HCT116 (cell line): ENCODE measurements around the gene CSNK2A1. TPM values are rescaled to one million over a fixed set of nuclear protein-coding genes. Genes with fewer than 3 reads are reported as not detected.

ENCODE experiments used
- ATAC-seq: fragments of 200-7000 bp; cut with Tn5 transposase; 2 replicates; pipeline ENCODE4 v1.9.1; 2020; ENCODE audit warnings: mild to moderate bottlenecking, moderate library complexity
- BruUV-seq: library from RNA; stranded (reverse); fragments of 400-500 nt; replicated peaks from 2 replicates; lab custom pipeline; 2021; lab: Mats Ljungman, UMichigan
- CTCF ChIA-PET: fragments of 300-600 bp; sonication (Branson Sonifier 250); formaldehyde crosslinking; loops from one replicate; lab custom pipeline; 2021; ENCODE audit warnings: antibody characterized with exemption; lab: Charles Lee
- POLR2A ChIA-PET: fragments of 300-600, 350-600 bp; sonication (Branson Sonifier 250); formaldehyde crosslinking; loops from one replicate; lab custom pipeline; 2021; ENCODE audit warnings: antibody characterized with exemption; lab: Charles Lee
- RAD21 ChIA-PET, 2 experiments: fragments of 300-600 bp; sonication (Branson Sonifier 250); formaldehyde crosslinking; loops; one replicate each; lab custom pipeline; 2023; ENCODE audit warnings: low total read pairs in 2 of 2; ENCODE audit not compliant: uncharacterized antibody in 2 of 2, unreplicated experiment in 2 of 2, low non-redundant PET in 1 of 2; lab: Charles Lee
- DNase-seq: peaks from one replicate; pipeline ENCODE4 v3.0.0-alpha.2; 2010; ENCODE audit warnings: low read depth, low spot score
- H2AFZ ChIP-seq: fragments of 200-600 bp; shearing (Covaris generic), sonication (generic); 2 replicates; pipeline ENCODE4 v1.6.1; 2017; ENCODE audit warnings: low read depth, mixed run types, mixed read lengths, antibody characterized with exemption, low read length; ENCODE audit not compliant: poor library complexity, severe bottlenecking
- H3K27ac ChIP-seq: 2 replicates; pipeline ENCODE4 v1.5.1; 2012; ENCODE audit warnings: low read depth, low read length
- H3K27me3 ChIP-seq: fragments of 200-600 bp; sonication (generic); 2 replicates; pipeline ENCODE4 v1.6.1; 2016; ENCODE audit warnings: mixed run types, low read length, mixed read lengths; ENCODE audit not compliant: insufficient read depth
- H3K36me3 ChIP-seq, 2 experiments: fragments of 200-500 bp in 1 of 2; fragments of 200-600 bp in 1 of 2; sonication (Bioruptor generic) in 1 of 2; sonication (generic) in 1 of 2; 2 replicates each; pipeline versions ENCODE4 v1.5.1 to v1.6.1; 2014 to 2016; ENCODE audit warnings: low read length in 2 of 2, inconsistent platforms in 1 of 2, mixed read lengths in 1 of 2, mixed run types in 1 of 2; ENCODE audit not compliant: insufficient read depth in 2 of 2, control insufficient read depth in 1 of 2
- H3K4me1 ChIP-seq, 2 experiments: fragments of 200-600 bp in 1 of 2; sonication (generic) in 1 of 2; 2 replicates each; pipeline versions ENCODE4 v1.5.1 to v1.6.1; 2012 to 2017; ENCODE audit warnings: low read length in 2 of 2, inconsistent platforms in 1 of 2, mild to moderate bottlenecking in 1 of 2, mixed read lengths in 1 of 2, mixed run types in 1 of 2, moderate library complexity in 1 of 2; ENCODE audit not compliant: insufficient read depth in 2 of 2, control insufficient read depth in 1 of 2
- H3K4me2 ChIP-seq: fragments of 200-600 bp; sonication (generic); 2 replicates; pipeline ENCODE4 v1.6.1; 2017; ENCODE audit warnings: mixed run types, low read length, mixed read lengths
- H3K4me3 ChIP-seq, 2 experiments: fragments of 200-600 bp in 1 of 2; sonication (generic) in 1 of 2; replicated peaks in 1 of 2; 2 replicates each; pipeline ENCODE4 v1.5.1; 2011 to 2016; ENCODE audit warnings: low read length in 2 of 2, control low read depth in 1 of 2, low read depth in 1 of 2, mild to moderate bottlenecking in 1 of 2, mixed read lengths in 1 of 2, mixed run types in 1 of 2
- H3K79me2 ChIP-seq: fragments of 200-600 bp; sonication (generic); 2 replicates; pipeline ENCODE4 v1.6.1; 2017; ENCODE audit warnings: mild to moderate bottlenecking, mixed run types, low read length, moderate library complexity, mixed read lengths; ENCODE audit not compliant: insufficient read depth
- H3K9ac ChIP-seq: fragments of 200-600 bp; sonication (generic); 2 replicates; pipeline ENCODE4 v1.6.1; 2016; ENCODE audit warnings: low read length, mixed read lengths
- H3K9me2 ChIP-seq: fragments of 200-600 bp; sonication (generic), shearing (Covaris generic); 2 replicates; pipeline ENCODE4 v1.6.1; 2017; ENCODE audit warnings: mixed run types, mild to moderate bottlenecking, moderate library complexity; ENCODE audit not compliant: insufficient read depth
- H3K9me3 ChIP-seq, 2 experiments: fragments of 200-500 bp in 1 of 2; fragments of 200-600 bp in 1 of 2; sonication (Bioruptor generic) in 1 of 2; sonication (generic) in 1 of 2; 2 replicates each; pipeline ENCODE4 v1.6.1; 2014 to 2017; ENCODE audit warnings: low read length in 2 of 2, mixed read lengths in 2 of 2, inconsistent platforms in 1 of 2, low read depth in 1 of 2, mild to moderate bottlenecking in 1 of 2, mixed run types in 1 of 2, moderate library complexity in 1 of 2; ENCODE audit not compliant: control insufficient read depth in 1 of 2, insufficient read depth in 1 of 2
- H4K20me1 ChIP-seq: fragments of 200-600 bp; sonication (generic), shearing (Covaris generic); 2 replicates; pipeline ENCODE4 v1.6.1; 2017; ENCODE audit warnings: mixed run types, mild to moderate bottlenecking, moderate library complexity; ENCODE audit not compliant: insufficient read depth
- ELF1 ChIP-seq: IDR thresholded peaks from 2 replicates; pipeline ENCODE4 v1.6.1; 2012; ENCODE audit warnings: low read depth, borderline replicate concordance
- EZH2phosphoT487 ChIP-seq: fragments of 200-600 bp; IDR thresholded peaks from 2 replicates; pipeline ENCODE4 v1.6.1; 2018; ENCODE audit warnings: antibody characterized with exemption, borderline replicate concordance
- JUND ChIP-seq: IDR thresholded peaks from 2 replicates; pipeline ENCODE4 v1.6.1; 2012
- POLR2A ChIP-seq: IDR thresholded peaks from 2 replicates; pipeline ENCODE4 v1.7.0; 2011; ENCODE audit warnings: borderline replicate concordance; ENCODE audit not compliant: insufficient read depth, insufficient read length; ENCODE audit errors: extremely low read depth
- POLR2AphosphoS5 ChIP-seq: IDR thresholded peaks from 2 replicates; pipeline ENCODE4 v1.6.1; 2011; ENCODE audit warnings: mild to moderate bottlenecking, low read depth, low read length, moderate library complexity
- SP1 ChIP-seq: IDR thresholded peaks from 2 replicates; pipeline ENCODE4 v1.6.1; 2012; ENCODE audit warnings: low read depth
- SRF ChIP-seq: IDR thresholded peaks from 2 replicates; pipeline ENCODE4 v1.6.1; 2012; ENCODE audit warnings: low read depth
- TCF7L2 ChIP-seq: IDR thresholded peaks from 2 replicates; pipeline ENCODE4 v1.7.0; 2011; ENCODE audit warnings: borderline replicate concordance, inconsistent platforms; ENCODE audit not compliant: insufficient read depth, insufficient read length; ENCODE audit errors: extremely low read depth
- YY1 ChIP-seq: IDR thresholded peaks from 2 replicates; pipeline ENCODE4 v1.6.1; 2011; ENCODE audit warnings: low read length, low read depth, moderate library complexity, mild to moderate bottlenecking; ENCODE audit not compliant: insufficient replicate concordance; ENCODE audit errors: extremely low read depth
- ZFX ChIP-seq: fragments of 450-650 bp; IDR thresholded peaks from 2 replicates; pipeline ENCODE4 v1.6.1; 2017
- ZNF274 ChIP-seq: fragments of 200-500 bp; sonication (Bioruptor generic); IDR thresholded peaks from 2 replicates; pipeline ENCODE4 v1.6.1; 2014; ENCODE audit warnings: mild to moderate bottlenecking, low read depth, low read length, inconsistent platforms
- intact Hi-C: fragments of 100-400 bp; cut with micrococcal nuclease; formaldehyde crosslinking; loops from 2 replicates; pipeline ENCODE4 v1.10.0; 2022
- total RNA-seq: library from RNA; stranded (reverse); gene quantifications from one replicate; pipeline ENCODE4 v1.2.1, GENCODE V29; 2021; ENCODE audit not compliant: unreplicated experiment
- TF ChIP-seq, protein P1 (sequence below), 3 experiments: fragments of 200-600 bp in 1 of 3; sonication (generic) in 1 of 3; IDR thresholded peaks in 2 of 3; conservative IDR thresholded peaks in 1 of 3; 2 replicates each; pipeline ENCODE4 v1.5.1; 2012 to 2017; ENCODE audit warnings: low read depth in 2 of 3, low read length in 2 of 3, antibody characterized with exemption in 1 of 3, borderline replicate concordance in 1 of 3, control low read depth in 1 of 3, mild to moderate bottlenecking in 1 of 3, mixed read lengths in 1 of 3, mixed run types in 1 of 3, moderate library complexity in 1 of 3; ENCODE audit not compliant: insufficient read depth in 1 of 3

CSNK2A1 gene
- total RNA-seq, 1 experiment from 2014 or later: 284 TPM

DNA sequence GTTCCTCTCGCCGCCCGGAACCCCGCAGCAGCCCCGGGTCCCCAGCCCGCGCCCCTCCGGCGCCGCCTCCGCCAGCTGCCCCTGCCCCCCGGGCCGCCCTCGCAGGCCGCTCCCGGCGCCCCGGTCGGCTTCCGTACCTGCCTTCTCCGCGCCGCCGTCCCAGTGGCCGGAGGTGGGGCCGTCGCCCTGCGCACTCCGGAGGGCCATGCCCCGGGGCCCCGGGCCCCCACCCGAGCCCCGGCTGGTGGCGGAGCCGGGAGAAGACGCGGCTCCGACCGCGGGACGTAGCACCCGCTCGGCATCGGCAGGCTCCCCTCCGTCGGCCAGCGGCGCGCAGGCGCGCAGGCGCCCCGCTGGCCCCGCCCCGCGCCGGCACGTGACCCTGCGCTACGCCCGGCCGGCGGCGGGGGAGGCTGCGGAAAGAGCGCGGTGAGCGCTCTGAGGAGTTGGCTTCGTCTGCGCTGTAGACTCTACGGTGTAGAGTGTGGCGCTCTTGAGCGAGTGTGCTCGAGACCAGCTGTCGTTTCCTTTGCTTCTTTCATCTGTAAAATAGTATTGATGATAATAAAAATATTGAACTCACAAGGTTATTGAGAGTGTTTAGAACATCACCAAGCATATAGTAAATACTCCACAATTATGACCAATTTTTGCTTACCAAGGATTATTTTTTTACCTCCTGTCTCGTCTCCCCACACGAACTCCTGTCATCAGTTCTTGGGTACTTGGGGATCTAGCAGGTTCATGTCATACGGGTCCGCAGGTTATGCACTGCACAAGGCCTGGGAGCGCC lies 81.2 kb downstream of the CSNK2A1 start, which contains the start of gene TBC1D20 (continued):
- TF ChIP-seq ZFX (peak; percentile 92), ELF1 (no peak), SRF (no peak), YY1 (peak; percentile 6)
- TF ChIP-seq, all 23 proteins: peak for 9

DNA sequence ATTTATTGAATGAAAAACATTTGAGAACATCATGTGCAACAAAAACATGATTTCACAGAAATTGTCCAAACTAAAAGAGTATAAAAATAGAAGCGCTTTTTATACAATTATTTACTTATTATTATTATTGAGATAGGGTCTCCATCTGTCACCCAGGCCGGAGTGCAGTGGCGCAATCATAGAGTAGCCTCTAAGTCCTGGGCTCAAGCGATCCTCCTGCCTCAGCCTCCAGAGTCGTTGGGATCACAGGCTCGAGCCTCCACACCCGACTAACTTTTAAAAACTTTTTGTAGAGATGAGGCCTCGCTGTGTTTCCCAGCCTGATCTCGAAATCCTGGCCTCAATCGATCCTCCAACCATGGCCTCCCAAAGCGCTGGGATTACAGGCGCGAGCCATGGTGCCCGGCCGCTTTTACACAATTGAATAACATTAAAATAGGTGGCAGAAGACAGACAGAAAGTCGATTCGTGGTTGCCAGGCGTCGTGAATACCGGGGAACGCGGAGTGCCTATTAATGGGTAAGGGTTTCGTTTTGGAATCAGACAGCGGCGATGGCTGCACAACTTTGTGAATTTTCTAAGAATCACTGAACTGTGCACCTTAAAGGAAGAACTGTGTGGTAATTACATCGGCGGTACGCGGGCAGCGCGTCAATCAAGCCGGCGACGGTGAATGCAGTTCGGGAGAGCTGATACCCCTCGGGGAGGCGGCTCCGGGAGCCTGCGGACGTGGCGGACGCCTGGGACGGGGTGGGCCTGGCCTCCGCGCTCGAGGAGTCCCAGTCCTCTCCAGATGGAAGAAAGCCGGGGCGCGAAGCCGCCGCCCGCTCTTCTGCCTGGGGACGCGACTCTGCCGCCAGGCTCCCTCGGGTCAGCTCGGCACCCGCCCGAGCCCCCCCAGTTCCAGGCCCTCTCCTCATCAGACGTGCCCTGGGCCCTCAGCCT lies 82.1 kb downstream of the CSNK2A1 start:
- Histone ChIP-seq H3K36me3 (0 out of 4 replicates have a peak, but pooled peaks cover 0 to 2% of the 10 kb centered on the region in 2 experiments), H4K20me1 (peaks cover 8% of the 10 kb centered on the region; the same call in 1 of the 2 replicates), H2AFZ (no peak overlapping the region), H3K9me2 (no peaks in the 10 kb centered on the region), H3K9me3 (no peaks in the 10 kb centered on the region), H3K27ac (peak overlapping the region; percentile 74), H3K4me2 (peak overlapping the region; percentile 75), H3K9ac (peak overlapping the region; percentile 85), H3K4me1 (peaks cover 7 to 15% of the 10 kb centered on the region in 2 experiments; a peak in 3 of 4 replicates), H3K27me3 (no peaks in the 10 kb centered on the region), H3K4me3 (peak overlapping the region; percentile 81 to 82), H3K79me2 (peaks cover 54% of the 10 kb centered on the region)
- DNase-seq (no peak), ATAC-seq (peak; percentile 54)
- intact Hi-C loops: no loop called here
- ChIA-PET POLR2A (no interaction called here), CTCF (no interaction called here), RAD21 (no interaction called here)
- TF ChIP-seq POLR2A (no peak), SRF (no peak), ZNF274 (no peak), EZH2phosphoT487 (no peak), TCF7L2 (no peak), POLR2AphosphoS5 (no peak), JUND (no peak), YY1 (no peak), SP1 (no peak)
- TF ChIP-seq, protein P1, sequence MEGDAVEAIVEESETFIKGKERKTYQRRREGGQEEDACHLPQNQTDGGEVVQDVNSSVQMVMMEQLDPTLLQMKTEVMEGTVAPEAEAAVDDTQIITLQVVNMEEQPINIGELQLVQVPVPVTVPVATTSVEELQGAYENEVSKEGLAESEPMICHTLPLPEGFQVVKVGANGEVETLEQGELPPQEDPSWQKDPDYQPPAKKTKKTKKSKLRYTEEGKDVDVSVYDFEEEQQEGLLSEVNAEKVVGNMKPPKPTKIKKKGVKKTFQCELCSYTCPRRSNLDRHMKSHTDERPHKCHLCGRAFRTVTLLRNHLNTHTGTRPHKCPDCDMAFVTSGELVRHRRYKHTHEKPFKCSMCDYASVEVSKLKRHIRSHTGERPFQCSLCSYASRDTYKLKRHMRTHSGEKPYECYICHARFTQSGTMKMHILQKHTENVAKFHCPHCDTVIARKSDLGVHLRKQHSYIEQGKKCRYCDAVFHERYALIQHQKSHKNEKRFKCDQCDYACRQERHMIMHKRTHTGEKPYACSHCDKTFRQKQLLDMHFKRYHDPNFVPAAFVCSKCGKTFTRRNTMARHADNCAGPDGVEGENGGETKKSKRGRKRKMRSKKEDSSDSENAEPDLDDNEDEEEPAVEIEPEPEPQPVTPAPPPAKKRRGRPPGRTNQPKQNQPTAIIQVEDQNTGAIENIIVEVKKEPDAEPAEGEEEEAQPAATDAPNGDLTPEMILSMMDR (IDR thresholded peaks at IDR 0.05 in 2 of 3, conservative IDR thresholded peaks at IDR 0.05 in 1 of 3; ENCODE audit: borderline replicate concordance in 1 of 3, insufficient read depth in 1 of 3, low read depth in 2 of 3, low read length in 2 of 3): no peak
- no TSS peak for BruUV-seq
